ENCODE results near the gene ASTN2.

ASTN2 gene

GRCh38 chr9:116541402-116541801, 873.5 kb downstream of the ASTN2 start:
- no peaks in the 10 kb centered on the region for H3K79me2 ChIP-seq (ENCODE audit: insufficient read depth, low read length)
- no peak overlapping the region for H3K4me2 ChIP-seq (ENCODE audit: low read length)
- no peak for TF ChIP-seq CTCF (IDR thresholded peaks at IDR 0.05; ENCODE audit: low read length)
- TF ChIP-seq EZH2 (IDR thresholded peaks at IDR 0.05; ENCODE audit: borderline replicate concordance, low read length): no peak
- H2AFZ ChIP-seq (ENCODE audit: low read length): no peak overlapping the region
- H4K20me1 ChIP-seq (ENCODE audit: insufficient read depth, low read length): no peaks in the 10 kb centered on the region
- H3K4me3 ChIP-seq (ENCODE audit: low read depth, low read length, poor library complexity, severe bottlenecking): no peak overlapping the region
- H3K9me2 ChIP-seq (ENCODE audit: low read depth, low read length): no peaks in the 10 kb centered on the region
- no peak overlapping the region for H3K27ac ChIP-seq (ENCODE audit: low read depth, low read length, poor library complexity, severe bottlenecking)
- no peaks in the 10 kb centered on the region for H3K9me3 ChIP-seq (ENCODE audit: low read length)
- H3K9ac ChIP-seq (ENCODE audit: low read length): no peak overlapping the region
- H3F3A ChIP-seq (ENCODE audit: insufficient read depth, low read length): no peaks in the 10 kb centered on the region
- H3K4me1 ChIP-seq (ENCODE audit: insufficient read depth, low read length, severe bottlenecking): no peaks in the 10 kb centered on the region
- H3K27me3 ChIP-seq (ENCODE audit: insufficient read depth, low read length): 0 out of 2 replicates have a peak, but pooled peaks cover 5% of the 10 kb centered on the region
- H3K36me3 ChIP-seq (ENCODE audit: insufficient read depth, low read length): no peaks in the 10 kb centered on the region

GRCh38 chr9:116539549-116539948, 875.3 kb downstream of the ASTN2 start:
- TF ChIP-seq EZH2 (IDR thresholded peaks at IDR 0.05; ENCODE audit: borderline replicate concordance, low read length): no peak
- no peak for TF ChIP-seq CTCF (IDR thresholded peaks at IDR 0.05; ENCODE audit: low read length)
- no peaks in the 10 kb centered on the region for H3K9me3 ChIP-seq (ENCODE audit: low read length)
- no peak overlapping the region for H2AFZ ChIP-seq (ENCODE audit: low read length)
- H4K20me1 ChIP-seq (ENCODE audit: insufficient read depth, low read length): no peaks in the 10 kb centered on the region
- H3K4me2 ChIP-seq (ENCODE audit: low read length): no peak overlapping the region
- H3K27ac ChIP-seq (ENCODE audit: low read depth, low read length, poor library complexity, severe bottlenecking): no peak overlapping the region
- no peaks in the 10 kb centered on the region for H3K4me1 ChIP-seq (ENCODE audit: insufficient read depth, low read length, severe bottlenecking)
- no peaks in the 10 kb centered on the region for H3F3A ChIP-seq (ENCODE audit: insufficient read depth, low read length)
- H3K79me2 ChIP-seq (ENCODE audit: insufficient read depth, low read length): no peaks in the 10 kb centered on the region
- H3K27me3 ChIP-seq (ENCODE audit: insufficient read depth, low read length): no peaks in the 10 kb centered on the region
- no peak overlapping the region for H3K4me3 ChIP-seq (ENCODE audit: low read depth, low read length, poor library complexity, severe bottlenecking)
- no peaks in the 10 kb centered on the region for H3K9me2 ChIP-seq (ENCODE audit: low read depth, low read length)
- no peak overlapping the region for H3K9ac ChIP-seq (ENCODE audit: low read length)
- no peaks in the 10 kb centered on the region for H3K36me3 ChIP-seq (ENCODE audit: insufficient read depth, low read length)

- TF ChIP-seq EZH2 (IDR thresholded peaks at IDR 0.05; ENCODE audit: borderline replicate concordance, low read length) (no peak), CTCF (IDR thresholded peaks at IDR 0.05; ENCODE audit: low read length) (no peak)
- Histone ChIP-seq H3K4me3 (ENCODE audit: low read depth, low read length, poor library complexity, severe bottlenecking) (no peak overlapping the region), H3K4me1 (ENCODE audit: insufficient read depth, low read length, severe bottlenecking) (no peaks in the 10 kb centered on the region), H2AFZ (ENCODE audit: low read length) (no peak overlapping the region), H3K9me2 (ENCODE audit: low read depth, low read length) (no peaks in the 10 kb centered on the region), H3K27ac (ENCODE audit: low read depth, low read length, poor library complexity, severe bottlenecking) (no peak overlapping the region), H3F3A (ENCODE audit: insufficient read depth, low read length) (no peaks in the 10 kb centered on the region), H3K9ac (ENCODE audit: low read length) (no peak overlapping the region), H3K4me2 (ENCODE audit: low read length) (no peak overlapping the region), H4K20me1 (ENCODE audit: insufficient read depth, low read length) (no peaks in the 10 kb centered on the region), H3K27me3 (ENCODE audit: insufficient read depth, low read length) (no peaks in the 10 kb centered on the region), H3K79me2 (ENCODE audit: insufficient read depth, low read length) (no peaks in the 10 kb centered on the region), H3K36me3 (ENCODE audit: insufficient read depth, low read length) (no peaks in the 10 kb centered on the region), H3K9me3 (ENCODE audit: low read length) (no peaks in the 10 kb centered on the region)
These were observed 889.2 kb downstream of the ASTN2 start for GRCh38 chr9:116525611-116526010.

Data from OCI-LY1 (cell line).